ENCODE results near the gene IL4R. TPM values are rescaled to one million over a fixed set of nuclear protein-coding genes. Genes with fewer than 3 reads are reported as not detected.
"Not testable (repeated sequence)": the region's sequence is repeated elsewhere in the genome, so short reads cannot be mapped to it uniquely, and the experiment has no call there.

Gene IL4R
- total RNA-seq, 1 donor from 2014 or later: 22.0 TPM

GRCh38 chr16:27287051-27287811 is 26.5 kb upstream of the IL4R start:
- intact Hi-C loops (cut with DNase I): no loop called here
- DNase-seq (ENCODE audit: low spot score): no peak

DNA sequence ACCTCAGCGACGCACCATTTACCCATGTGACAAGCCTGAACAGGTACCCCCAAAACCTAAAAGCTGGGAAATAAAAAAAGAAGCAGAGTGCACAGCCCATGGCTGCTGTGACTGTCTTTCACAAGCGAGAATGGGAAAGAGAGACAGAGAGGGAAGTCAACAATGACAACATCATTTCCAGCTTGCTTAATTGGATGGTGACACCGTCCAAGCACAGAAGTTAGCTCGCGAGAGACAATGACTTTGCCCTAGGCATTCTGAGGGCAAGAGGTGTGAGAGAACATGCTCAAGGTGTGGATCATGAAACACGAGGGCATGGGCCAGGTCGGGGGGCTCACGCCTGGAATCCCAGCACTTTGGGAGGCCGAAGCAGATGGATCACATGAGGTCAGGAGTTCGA is 25.9 kb upstream of the IL4R start:
- no peak for DNase-seq (ENCODE audit: low spot score)
- intact Hi-C loops (cut with DNase I): no loop called here

- DNase-seq (ENCODE audit: low spot score); intact Hi-C loops (cut with DNase I): not testable (repeated sequence)
Measured at GRCh38 chr16:27288313-27288712, 25.5 kb upstream of the IL4R start.

DNA sequence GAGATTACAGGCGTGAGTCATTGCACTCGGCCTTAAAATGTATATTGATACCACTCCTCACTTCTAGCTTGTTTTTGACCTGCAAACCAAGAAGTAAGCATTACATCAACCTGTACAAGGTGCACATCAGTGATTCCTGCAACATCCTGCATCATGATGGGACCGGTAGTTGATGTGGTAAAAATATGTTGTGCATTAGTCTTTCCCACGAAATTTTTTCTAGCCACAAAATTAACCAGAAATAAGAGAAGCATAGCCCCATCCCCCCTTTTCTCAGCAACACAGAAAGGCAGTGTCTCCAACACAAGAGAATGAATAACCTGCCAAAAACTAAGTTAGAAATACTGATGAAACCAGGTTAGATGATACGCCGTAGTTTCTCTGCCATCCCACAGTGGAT is 24.1 kb upstream of the IL4R start:
- intact Hi-C loops (cut with DNase I): no loop called here
- no peak for DNase-seq (ENCODE audit: low spot score)

DNA sequence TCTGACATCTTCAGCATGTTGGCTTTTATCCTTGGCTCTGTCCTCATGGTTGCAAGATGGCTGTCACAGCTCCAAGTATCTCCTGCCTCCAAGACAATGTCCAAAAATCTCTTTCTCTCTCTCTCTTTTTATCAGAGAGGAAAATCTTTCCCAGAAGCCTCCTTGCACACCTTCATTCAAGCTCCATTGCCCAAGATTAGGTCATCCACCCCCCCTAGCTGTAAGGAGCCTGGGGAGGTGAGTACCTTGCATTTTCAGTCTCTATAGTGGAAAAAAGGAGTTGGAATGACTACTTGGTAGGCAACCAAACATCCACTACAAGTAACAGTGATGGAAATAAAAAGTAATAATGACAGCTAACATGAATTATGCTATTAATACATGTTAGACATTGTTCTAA is 23.2 kb upstream of the IL4R start:
- intact Hi-C loops (cut with DNase I): no loop called here
- no peak for DNase-seq (ENCODE audit: low spot score)

DNA sequence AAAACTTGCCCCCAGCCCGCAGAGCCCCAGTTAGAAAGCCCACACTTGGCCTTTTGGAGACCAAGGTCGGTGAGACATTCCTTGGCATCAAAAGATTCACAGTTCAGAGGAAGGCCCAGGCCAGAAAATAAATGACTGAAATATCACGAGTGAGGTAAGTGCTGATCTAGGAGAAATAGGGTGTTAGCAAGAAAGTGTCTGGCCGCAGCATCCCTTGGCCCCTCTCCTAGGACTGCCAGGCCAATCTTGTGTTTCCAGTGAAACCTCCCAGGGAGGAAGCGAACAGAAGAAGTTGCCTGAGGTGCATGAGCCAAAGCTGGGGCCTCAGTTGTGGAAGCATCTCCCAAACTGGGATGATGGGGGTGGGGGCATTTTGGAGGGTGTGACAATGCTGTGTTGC is 22.7 kb upstream of the IL4R start:
- intact Hi-C loops (cut with DNase I): no loop called here
- DNase-seq (ENCODE audit: low spot score): no peak

GRCh38 chr16:27291722-27292240 is 22.0 kb upstream of the IL4R start:
- intact Hi-C loops (cut with DNase I): no loop called here
- no peak for DNase-seq (ENCODE audit: low spot score)

DNA sequence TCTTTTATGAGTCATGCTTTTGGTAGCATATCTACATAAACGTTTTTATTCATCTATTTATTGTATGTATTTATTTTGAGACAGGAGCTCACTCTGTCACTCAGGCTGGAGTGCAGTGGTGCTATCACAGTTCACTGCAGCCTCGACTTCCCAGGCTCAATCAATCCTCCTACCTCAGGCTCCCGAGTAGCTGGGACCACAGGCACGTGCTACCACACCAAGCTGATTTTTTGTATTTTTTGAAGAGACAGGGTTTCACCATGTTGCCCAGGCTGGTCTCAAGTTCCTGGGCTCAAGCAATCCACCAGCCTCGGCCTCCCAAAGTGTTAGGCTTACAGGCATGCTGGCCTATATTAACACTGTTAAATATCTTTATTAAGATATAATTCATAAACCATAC is 20.4 kb upstream of the IL4R start:
- intact Hi-C loops (cut with DNase I): no loop called here
- DNase-seq (ENCODE audit: low spot score): no peak

GRCh38 chr16:27298132-27298531 is 15.6 kb upstream of the IL4R start:
- intact Hi-C loops (cut with DNase I): no loop called here
- DNase-seq (ENCODE audit: low spot score): no peak

DNA sequence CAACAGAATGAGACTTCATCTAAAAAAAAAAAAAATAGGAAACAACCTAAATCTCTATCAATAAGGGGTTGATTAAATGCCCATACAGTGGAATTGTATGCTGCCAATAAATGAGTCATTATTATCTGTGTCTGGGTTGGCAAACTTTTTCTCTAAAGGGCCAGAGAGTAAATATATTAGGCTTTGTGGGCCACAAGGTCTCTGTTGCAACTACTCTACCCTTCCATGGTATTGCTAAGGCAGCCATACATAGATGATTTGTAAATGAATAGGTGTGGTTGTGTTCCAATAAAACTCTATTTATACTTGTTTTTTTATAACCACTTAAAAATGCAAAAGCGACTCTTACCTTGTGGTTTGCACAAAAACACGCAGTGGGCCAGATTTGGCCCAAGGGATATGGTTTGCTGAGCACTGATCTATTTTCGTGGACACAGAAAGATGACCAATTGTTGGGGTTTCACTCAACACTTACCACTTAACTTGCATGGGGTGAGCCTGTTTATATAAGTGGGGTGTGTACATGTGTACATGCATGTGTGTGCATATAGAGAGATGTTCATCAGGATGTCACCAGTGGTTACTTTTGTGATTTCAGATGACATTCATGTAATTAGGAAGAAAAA is 12.4 kb upstream of the IL4R start:
- no peak for DNase-seq (ENCODE audit: low spot score)
- intact Hi-C loops (cut with DNase I): no loop called here

GRCh38 chr16:27302126-27302525 is 11.6 kb upstream of the IL4R start:
- intact Hi-C loops (cut with DNase I): no loop called here
- no peak for DNase-seq (ENCODE audit: low spot score)

DNA sequence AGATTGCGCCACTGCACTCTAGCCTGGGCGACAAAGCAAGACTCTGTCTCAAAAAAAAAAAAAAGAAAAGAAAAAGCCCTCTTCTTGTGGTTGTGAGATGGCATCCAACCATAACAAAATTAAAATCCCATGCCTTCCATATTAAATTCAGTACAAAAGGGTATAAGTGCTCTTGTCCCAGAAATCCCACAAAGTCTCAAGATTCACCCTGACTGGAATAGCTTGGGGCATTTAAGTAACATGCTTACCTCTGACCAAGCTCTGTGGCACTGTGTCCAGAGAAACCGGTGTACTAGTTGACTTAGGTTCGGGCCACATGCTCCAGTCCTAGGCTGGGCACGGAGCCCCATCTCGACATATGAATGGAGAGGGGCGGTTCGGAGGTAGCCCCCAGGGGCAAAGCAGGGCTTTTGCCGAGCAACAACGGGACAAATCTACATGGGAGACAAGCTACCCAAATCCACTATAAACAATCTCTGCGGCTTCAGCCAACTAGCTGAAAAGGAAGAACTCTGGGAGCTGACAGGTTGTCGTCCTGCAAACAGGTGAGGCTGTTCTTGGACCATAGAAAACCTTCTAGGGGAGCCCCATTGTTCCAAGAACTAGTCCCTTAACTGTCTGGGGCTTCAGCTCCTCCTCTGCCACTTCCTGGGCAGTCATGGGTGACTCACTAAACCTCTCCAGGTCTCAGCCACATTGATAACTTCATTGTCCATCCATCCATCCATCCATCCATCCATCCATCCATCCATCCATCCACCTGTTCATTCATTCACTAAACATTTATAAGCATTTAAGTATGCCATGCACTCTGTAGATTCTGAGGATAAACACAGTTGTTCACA is 10.3 kb upstream of the IL4R start:
- no peak for DNase-seq (ENCODE audit: low spot score)
- intact Hi-C loops (cut with DNase I): no loop called here

DNA sequence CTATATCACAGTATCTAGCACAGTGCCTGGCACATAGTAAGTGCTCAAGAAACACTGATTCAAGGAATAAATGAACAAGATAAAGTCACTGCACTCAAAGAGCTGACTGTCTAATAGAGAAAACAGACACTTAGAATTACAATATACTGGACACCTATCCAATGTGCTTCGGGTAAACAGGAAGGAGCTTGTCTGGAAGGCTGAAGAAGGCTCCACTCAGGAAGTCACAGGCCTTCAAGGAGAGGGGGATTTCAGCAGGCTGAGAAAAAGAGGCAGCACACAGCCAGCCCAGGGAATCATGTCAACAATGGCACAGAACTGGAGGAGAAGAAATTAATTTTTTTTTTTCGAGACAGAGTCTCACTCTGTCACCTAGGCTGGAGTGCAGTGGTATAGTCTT is 9.7 kb upstream of the IL4R start:
- no peak for DNase-seq (ENCODE audit: low spot score)
- intact Hi-C loops (cut with DNase I): no loop called here

- no peak for DNase-seq (ENCODE audit: low spot score)
- intact Hi-C loops (cut with DNase I): no loop called here
Measured at GRCh38 chr16:27304881-27305745, 8.7 kb upstream of the IL4R start.

GRCh38 chr16:27305839-27306442 is 7.8 kb upstream of the IL4R start:
- intact Hi-C loops (cut with DNase I): no loop called here
- DNase-seq (ENCODE audit: low spot score): peak; percentile 33

- intact Hi-C loops (cut with DNase I): no loop called here
- DNase-seq (ENCODE audit: low spot score): no peak
Measured at GRCh38 chr16:27308792-27309191, 5.0 kb upstream of the IL4R start.

- peak; percentile 22 for DNase-seq (ENCODE audit: low spot score)
- intact Hi-C loops (cut with DNase I): loop anchor here (5.0 kb wide), 1 partner anchor 74 kb away; no protein-coding TSS in a partner anchor
Measured at GRCh38 chr16:27310576-27311447, 3.0 kb upstream of the IL4R start.

- intact Hi-C loops (cut with DNase I): loop anchor here (5.0 kb wide), 1 partner anchor 74 kb away; no protein-coding TSS in a partner anchor
- peak; percentile 39 for DNase-seq (ENCODE audit: low spot score)
Measured at GRCh38 chr16:27311448-27311830, 2.3 kb upstream of the IL4R start.

Measured in cardiac septum (tissue), 1 donor.